A673 (cell line): Measurements from ENCODE around the gene HDX. TPM values are rescaled to one million over a fixed set of nuclear protein-coding genes. Genes with fewer than 3 reads are reported as not detected.

Source experiments
- BruUV-seq: library from RNA; stranded (reverse); fragments of 400-500 nt; replicated peaks from 2 replicates; lab custom pipeline; 2021; lab: Mats Ljungman, UMichigan
- CTCF ChIA-PET: fragments of 300-600 bp; sonication (Branson Sonifier 250); formaldehyde crosslinking; loops from one replicate; lab custom pipeline; 2022; ENCODE audit warnings: antibody characterized with exemption; lab: Charles Lee
- POLR2A ChIA-PET: fragments of 300-600 bp; sonication (Branson Sonifier 250); formaldehyde crosslinking; loops from one replicate; lab custom pipeline; 2022; ENCODE audit warnings: antibody characterized with exemption; ENCODE audit not compliant: low non-redundant PET; lab: Charles Lee
- DNase-seq: peaks from one replicate; pipeline ENCODE4 v3.0.0-alpha.2; 2015; ENCODE audit warnings: low spot score
- H3K27ac ChIP-seq: fragments of 200-600 bp; sonication (generic); 2 replicates; pipeline ENCODE4 v1.5.1; 2016; ENCODE audit warnings: mixed run types, low read depth, mild to moderate bottlenecking, mixed read lengths, antibody characterized with exemption, low read length; ENCODE audit not compliant: poor library complexity, severe bottlenecking
- H3K27me3 ChIP-seq: fragments of 200-600 bp; sonication (generic); replicated peaks from 2 replicates; pipeline ENCODE4 v1.6.1; 2017; ENCODE audit warnings: mixed run types, low read depth, mild to moderate bottlenecking, mixed read lengths, antibody characterized with exemption, low read length; ENCODE audit not compliant: insufficient read depth, poor library complexity
- H3K36me3 ChIP-seq: fragments of 200-600 bp; sonication (generic); 2 replicates; pipeline ENCODE4 v1.6.1; 2016; ENCODE audit warnings: mixed run types, mild to moderate bottlenecking, mixed read lengths, antibody characterized with exemption, low read length; ENCODE audit not compliant: insufficient read depth, poor library complexity, severe bottlenecking
- H3K4me1 ChIP-seq: fragments of 200-600 bp; sonication (generic); 2 replicates; pipeline ENCODE4 v1.6.1; 2017; ENCODE audit warnings: mixed run types, mild to moderate bottlenecking, mixed read lengths, antibody characterized with exemption, low read length; ENCODE audit not compliant: insufficient read depth, poor library complexity, severe bottlenecking
- H3K4me3 ChIP-seq: fragments of 200-600 bp; sonication (generic); 2 replicates; pipeline ENCODE4 v1.5.1; 2016; ENCODE audit warnings: low read depth, mixed run types, mild to moderate bottlenecking, mixed read lengths, low read length; ENCODE audit not compliant: poor library complexity, severe bottlenecking
- H3K9me3 ChIP-seq: fragments of 200-600 bp; sonication (generic); 2 replicates; pipeline ENCODE4 v1.6.1; 2016; ENCODE audit warnings: mixed run types, low read depth, mild to moderate bottlenecking, mixed read lengths, antibody characterized with exemption, low read length; ENCODE audit not compliant: poor library complexity, severe bottlenecking
- EZH2 ChIP-seq: fragments of 200-600 bp; sonication (generic); IDR thresholded peaks from 2 replicates; pipeline ENCODE4 v1.6.1; 2017; ENCODE audit warnings: borderline replicate concordance, low read depth, mild to moderate bottlenecking, mixed read lengths, antibody characterized with exemption, low read length; ENCODE audit not compliant: poor library complexity, severe bottlenecking
- intact Hi-C: fragments of 100-400 bp; cut with micrococcal nuclease; formaldehyde crosslinking; loops from one replicate; pipeline ENCODE4 v1.10.0; 2022; ENCODE audit not compliant: unreplicated experiment
- total RNA-seq: library from RNA; stranded (reverse); gene quantifications from 2 replicates; pipeline ENCODE4 v1.2.3, GENCODE V29; 2021
- TF ChIP-seq, protein P1 (sequence below): fragments of 300-800, 200-600 bp; sonication (generic); conservative IDR thresholded peaks from 2 replicates; pipeline ENCODE4 v1.5.1; 2017; ENCODE audit warnings: low read depth, mild to moderate bottlenecking, antibody characterized with exemption, low read length, moderate library complexity, mixed read lengths

Gene HDX
- total RNA-seq, 1 experiment from 2014 or later = not detected

DNA sequence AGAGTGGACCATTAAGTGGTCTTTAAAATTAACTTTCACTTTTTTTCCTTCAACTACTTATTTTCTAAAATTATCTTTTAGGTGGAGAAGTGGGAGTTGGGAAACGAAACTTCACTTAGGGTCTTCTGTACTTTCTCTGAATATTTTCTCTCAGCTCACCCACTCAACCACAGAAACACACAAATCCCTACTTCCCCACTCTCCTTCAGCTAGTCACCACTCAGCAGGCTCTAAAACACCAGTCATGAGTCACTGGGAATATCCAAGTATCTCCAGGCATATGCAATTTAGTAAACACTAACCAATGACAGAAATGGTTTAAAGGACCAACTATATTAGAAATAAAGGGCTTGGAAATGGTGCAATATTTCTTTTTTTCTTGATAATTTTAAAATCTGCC lies 161.3 kb downstream of the HDX start:
- no peaks in the 10 kb centered on the region for H3K27me3 ChIP-seq
- no peak for DNase-seq
- CTCF ChIA-PET = no interaction called here
- intact Hi-C loops = no loop called here
- no peaks in the 10 kb centered on the region for H3K4me1 ChIP-seq
- no peak overlapping the region for H3K4me3 ChIP-seq
- TF ChIP-seq, protein P1, sequence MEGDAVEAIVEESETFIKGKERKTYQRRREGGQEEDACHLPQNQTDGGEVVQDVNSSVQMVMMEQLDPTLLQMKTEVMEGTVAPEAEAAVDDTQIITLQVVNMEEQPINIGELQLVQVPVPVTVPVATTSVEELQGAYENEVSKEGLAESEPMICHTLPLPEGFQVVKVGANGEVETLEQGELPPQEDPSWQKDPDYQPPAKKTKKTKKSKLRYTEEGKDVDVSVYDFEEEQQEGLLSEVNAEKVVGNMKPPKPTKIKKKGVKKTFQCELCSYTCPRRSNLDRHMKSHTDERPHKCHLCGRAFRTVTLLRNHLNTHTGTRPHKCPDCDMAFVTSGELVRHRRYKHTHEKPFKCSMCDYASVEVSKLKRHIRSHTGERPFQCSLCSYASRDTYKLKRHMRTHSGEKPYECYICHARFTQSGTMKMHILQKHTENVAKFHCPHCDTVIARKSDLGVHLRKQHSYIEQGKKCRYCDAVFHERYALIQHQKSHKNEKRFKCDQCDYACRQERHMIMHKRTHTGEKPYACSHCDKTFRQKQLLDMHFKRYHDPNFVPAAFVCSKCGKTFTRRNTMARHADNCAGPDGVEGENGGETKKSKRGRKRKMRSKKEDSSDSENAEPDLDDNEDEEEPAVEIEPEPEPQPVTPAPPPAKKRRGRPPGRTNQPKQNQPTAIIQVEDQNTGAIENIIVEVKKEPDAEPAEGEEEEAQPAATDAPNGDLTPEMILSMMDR = no peak
- no peak for TF ChIP-seq EZH2
- no TSS peak for BruUV-seq
- no peaks in the 10 kb centered on the region for H3K36me3 ChIP-seq
- no peak overlapping the region for H3K27ac ChIP-seq
- peaks cover 7% of the 10 kb centered on the region for H3K9me3 ChIP-seq
- POLR2A ChIA-PET = no interaction called here

DNA sequence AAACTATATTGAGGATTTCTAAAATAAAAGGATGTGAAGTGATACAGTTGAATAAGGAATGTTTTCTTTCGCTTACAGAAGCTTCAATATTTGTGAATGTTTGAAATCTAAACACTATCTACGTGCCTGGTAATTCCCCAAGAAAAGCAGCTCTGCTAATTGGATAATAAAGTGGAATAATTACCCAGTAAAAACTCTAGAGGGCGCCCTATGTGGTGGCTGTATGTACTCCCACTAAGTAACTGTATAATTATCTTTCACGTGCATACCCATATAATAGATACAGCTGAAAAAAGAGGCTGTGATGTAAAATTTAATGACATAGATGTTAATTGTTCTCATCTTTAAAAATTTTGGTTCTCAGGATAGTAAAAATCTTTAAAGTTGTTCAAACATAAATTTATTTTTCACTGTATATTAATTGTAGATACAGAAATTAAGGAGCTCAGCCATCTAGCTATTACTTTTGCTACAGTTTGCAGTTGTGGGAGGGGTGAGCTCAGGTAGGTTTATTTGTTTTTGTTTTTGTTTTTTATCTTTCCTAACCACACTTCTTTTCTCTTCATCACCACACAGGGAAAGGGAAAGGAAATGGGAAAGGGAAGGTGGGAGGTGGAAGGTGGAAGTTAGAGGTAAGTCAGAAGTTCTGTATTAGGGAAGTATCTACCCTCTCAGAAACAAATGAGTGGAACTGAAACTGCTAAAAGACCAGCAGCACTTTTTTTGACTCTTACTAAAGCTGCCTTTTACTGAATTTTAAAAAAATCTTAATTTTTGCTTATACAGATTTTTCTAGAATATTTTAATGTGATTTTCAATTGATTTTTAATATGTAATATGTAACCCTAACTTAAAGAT lies 162.5 kb downstream of the HDX start:
- intact Hi-C loops = no loop called here
- no peak overlapping the region for H3K27ac ChIP-seq
- no TSS peak for BruUV-seq
- no peaks in the 10 kb centered on the region for H3K27me3 ChIP-seq
- no peak overlapping the region for H3K4me3 ChIP-seq
- no peaks in the 10 kb centered on the region for H3K4me1 ChIP-seq
- ChIA-PET POLR2A (no interaction called here), CTCF (no interaction called here)
- H3K36me3 ChIP-seq = no peaks in the 10 kb centered on the region
- H3K9me3 ChIP-seq = peaks cover 7% of the 10 kb centered on the region
- TF ChIP-seq EZH2 = no peak
- TF ChIP-seq, protein P1 = peak; percentile 54
- peak; percentile 14 for DNase-seq

DNA sequence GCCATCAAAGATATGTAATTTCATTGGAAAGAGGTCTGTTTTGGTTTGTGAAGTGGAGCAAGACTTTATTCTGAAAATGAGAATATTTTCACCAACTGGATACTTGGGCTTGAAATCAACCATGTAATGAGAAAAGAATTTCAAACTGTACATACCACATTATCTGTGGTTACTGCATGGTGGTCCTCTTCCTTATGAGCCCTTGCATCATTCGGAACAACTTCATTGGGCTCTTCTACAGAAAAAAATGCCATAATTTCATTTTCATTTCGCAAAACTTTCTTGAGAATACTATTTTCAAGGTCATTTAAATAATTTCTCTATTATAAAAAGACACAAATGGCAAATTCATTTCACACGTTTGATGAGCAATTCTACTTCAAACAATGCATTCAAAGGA lies 165.6 kb downstream of the HDX start:
- CTCF ChIA-PET = no interaction called here
- intact Hi-C loops = no loop called here

More for the DNA sequence above, 165.6 kb downstream of the HDX start:
- POLR2A ChIA-PET = no interaction called here
- no peaks in the 10 kb centered on the region for H3K36me3 ChIP-seq
- BruUV-seq = no TSS peak
- H3K4me3 ChIP-seq = no peak overlapping the region
- no peak for DNase-seq
- TF ChIP-seq, protein P1 = no peak
- no peak for TF ChIP-seq EZH2
- H3K27me3 ChIP-seq = no peaks in the 10 kb centered on the region
- H3K27ac ChIP-seq = no peak overlapping the region
- no peaks in the 10 kb centered on the region for H3K4me1 ChIP-seq
- peaks cover 7% of the 10 kb centered on the region for H3K9me3 ChIP-seq
